Neural cell (in vitro differentiated cells): ENCODE measurements around the gene CCDC73.

Source experiments
- CTCF ChIP-seq: fragments of 450-650 bp; IDR thresholded peaks from 2 replicates; pipeline ENCODE4 v1.5.1; 2014; ENCODE audit warnings: antibody characterized with exemption, mild to moderate bottlenecking, moderate library complexity; ENCODE audit not compliant: poor library complexity, severe bottlenecking
- EZH2 ChIP-seq: fragments of 200-600, 300-800 bp; shearing (Covaris generic), sonication (generic); IDR thresholded peaks from 2 replicates; pipeline ENCODE4 v1.6.1; 2014; ENCODE audit warnings: antibody characterized with exemption, low read length, borderline replicate concordance, mild to moderate bottlenecking; ENCODE audit not compliant: insufficient read depth, poor library complexity, severe bottlenecking
- POLR2AphosphoS5 ChIP-seq: IDR thresholded peaks from 2 replicates; pipeline ENCODE4 v1.6.1; 2012
- REST ChIP-seq: IDR thresholded peaks from 2 replicates; pipeline ENCODE4 v1.6.1; 2012; ENCODE audit warnings: borderline replicate concordance

GRCh38 chr11:32843544-32843943 is 49.1 kb upstream of the CCDC73 start:
- no peak for TF ChIP-seq CTCF
- no peak for TF ChIP-seq REST
- no peak for TF ChIP-seq EZH2
- no peak for TF ChIP-seq POLR2AphosphoS5
